GM12801 (cell line): Measurements from ENCODE around the gene OR5L1.

Source experiments
- TF ChIP-seq, protein P1 (sequence below): IDR thresholded peaks from one replicate; pipeline ENCODE4 v1.5.1; 2011; ENCODE audit warnings: control low read depth; ENCODE audit not compliant: insufficient read length; ENCODE audit errors: extremely low read depth

The OR5L1 gene

DNA sequence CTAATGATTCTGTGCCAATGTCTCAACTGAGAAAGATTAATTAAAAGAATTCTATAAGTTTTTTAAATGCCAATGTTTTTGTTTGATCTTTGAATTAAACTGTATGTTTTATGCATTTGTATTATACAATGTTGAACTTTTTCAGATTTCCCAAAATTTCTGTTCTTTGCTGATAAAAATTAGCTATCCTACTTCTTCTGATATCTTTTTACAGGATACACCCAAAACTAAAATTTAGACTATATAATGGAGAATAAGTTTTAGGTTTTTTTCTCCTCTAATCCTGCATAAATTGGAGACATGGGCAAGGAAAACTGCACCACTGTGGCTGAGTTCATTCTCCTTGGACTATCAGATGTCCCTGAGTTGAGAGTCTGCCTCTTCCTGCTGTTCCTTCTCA is 15.8 kb downstream of the OR5L1 start, which contains the start of gene OR5L2:
Gene OR5L2 (plus strand): TSS at position 301 of the 400 bp plus-strand sequence. CDS start 0 bp downstream, at position 301.
- TF ChIP-seq, protein P1, sequence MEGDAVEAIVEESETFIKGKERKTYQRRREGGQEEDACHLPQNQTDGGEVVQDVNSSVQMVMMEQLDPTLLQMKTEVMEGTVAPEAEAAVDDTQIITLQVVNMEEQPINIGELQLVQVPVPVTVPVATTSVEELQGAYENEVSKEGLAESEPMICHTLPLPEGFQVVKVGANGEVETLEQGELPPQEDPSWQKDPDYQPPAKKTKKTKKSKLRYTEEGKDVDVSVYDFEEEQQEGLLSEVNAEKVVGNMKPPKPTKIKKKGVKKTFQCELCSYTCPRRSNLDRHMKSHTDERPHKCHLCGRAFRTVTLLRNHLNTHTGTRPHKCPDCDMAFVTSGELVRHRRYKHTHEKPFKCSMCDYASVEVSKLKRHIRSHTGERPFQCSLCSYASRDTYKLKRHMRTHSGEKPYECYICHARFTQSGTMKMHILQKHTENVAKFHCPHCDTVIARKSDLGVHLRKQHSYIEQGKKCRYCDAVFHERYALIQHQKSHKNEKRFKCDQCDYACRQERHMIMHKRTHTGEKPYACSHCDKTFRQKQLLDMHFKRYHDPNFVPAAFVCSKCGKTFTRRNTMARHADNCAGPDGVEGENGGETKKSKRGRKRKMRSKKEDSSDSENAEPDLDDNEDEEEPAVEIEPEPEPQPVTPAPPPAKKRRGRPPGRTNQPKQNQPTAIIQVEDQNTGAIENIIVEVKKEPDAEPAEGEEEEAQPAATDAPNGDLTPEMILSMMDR = no peak

DNA sequence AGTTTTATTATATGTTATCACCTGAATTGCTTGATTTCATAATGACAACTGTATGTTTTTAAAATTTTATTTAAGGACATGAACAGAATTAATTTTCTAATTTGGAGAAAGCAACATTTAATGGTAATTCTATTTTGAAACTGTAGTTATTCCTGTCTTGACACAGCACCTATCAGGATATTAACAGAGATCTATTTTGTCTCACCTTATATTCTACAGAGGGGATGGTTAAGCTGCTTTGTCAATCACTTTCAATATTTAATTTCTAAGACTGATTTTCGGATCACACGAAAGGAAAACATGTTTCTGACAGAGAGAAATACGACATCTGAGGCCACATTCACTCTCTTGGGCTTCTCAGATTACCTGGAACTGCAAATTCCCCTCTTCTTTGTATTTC is 27.3 kb downstream of the OR5L1 start, which contains the start of gene OR5D16:
Gene OR5D16 (plus strand): TSS at position 301 of the 400 bp plus-strand sequence. CDS start 0 bp downstream, at position 301.
- TF ChIP-seq, protein P1 = no peak

GRCh38 chr11:55847453-55847852 is 36.3 kb downstream of the OR5L1 start:
- TF ChIP-seq, protein P1 = no peak

DNA sequence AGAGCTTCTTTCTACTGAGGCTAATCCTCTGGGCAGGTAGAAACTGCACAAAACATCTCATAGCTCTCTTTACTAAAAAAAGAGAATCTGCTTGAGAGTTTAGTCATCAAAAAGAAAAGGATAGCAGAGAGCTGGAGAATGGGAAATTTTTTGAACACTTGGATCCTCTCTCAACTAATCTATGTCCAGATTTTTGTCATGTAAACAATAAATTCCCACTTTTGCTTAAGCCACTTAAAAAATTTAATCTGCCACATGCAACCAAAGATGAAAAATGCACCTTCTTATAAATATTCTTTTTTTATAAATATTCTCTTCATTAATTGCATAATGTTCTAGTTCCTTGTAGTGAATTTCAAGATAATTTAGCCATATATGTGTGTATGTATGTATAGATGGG is 37.9 kb downstream of the OR5L1 start:
- TF ChIP-seq, protein P1 = no peak

DNA sequence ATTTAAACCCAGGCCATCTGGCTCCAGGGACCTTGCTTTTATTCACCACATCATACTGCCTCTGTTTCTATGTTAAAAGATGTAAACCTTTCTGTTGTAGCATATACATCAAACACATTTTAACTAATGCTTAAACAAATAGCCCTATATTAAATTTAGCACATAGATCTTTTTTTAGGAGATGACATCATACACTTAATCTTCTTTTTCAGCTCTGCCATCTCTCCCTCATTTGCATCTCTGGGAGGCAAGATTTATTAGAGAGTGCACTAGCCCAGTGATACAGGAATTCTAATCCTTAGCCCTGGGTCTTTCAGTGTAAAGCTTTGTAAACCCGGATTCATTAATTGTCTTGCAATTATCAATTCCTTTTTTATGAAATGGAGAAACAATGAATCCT is 41.0 kb downstream of the OR5L1 start:
- TF ChIP-seq, protein P1 = no peak

DNA sequence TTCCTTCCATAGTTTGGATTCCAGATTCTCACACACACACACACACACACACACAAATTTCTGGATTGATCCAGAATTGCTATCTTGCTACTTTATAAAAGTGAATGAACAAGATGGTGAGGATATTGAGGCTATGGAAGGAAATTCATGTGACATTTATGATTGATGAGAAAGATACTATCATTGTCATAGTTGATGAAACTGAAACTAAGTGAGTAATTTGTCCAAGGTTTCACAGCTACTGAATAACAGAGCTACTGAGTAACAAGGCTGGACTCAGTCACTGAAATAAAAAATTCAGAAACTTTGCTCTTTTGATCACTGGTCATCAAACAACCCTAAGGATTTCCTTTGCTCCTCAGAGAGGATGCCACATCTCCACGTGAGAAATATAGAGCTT is 43.5 kb downstream of the OR5L1 start:
- TF ChIP-seq, protein P1 = no peak
